ENCODE measurements around the gene LRRC28. TPM values are rescaled to one million over a fixed set of nuclear protein-coding genes. Genes with fewer than 3 reads are reported as not detected.

The LRRC28 gene
- polyA plus RNA-seq, 1 of the 3 experiments (the other 2 are of a cell fraction), result 15.2 TPM

DNA sequence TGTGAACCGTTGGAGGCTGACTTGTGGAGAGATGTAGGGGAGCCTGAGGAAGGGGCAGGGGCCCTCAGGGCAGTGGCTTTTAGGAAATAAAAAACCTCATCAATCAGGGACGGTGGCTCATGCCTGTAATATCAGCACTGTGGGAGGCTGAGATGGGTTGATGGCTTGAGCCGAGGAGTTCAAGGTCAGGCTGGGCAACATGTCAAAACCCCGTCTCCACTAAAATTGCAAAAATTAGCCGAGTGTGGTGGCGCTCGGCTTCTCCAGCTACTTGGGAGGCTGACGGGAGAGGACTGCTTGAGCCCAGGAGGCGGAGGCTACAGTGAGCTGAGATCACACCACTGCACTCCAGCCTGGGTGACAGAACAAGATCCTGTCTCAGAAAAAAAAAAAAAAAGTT lies 9.5 kb upstream of the LRRC28 start:
- Histone ChIP-seq H2AFZ (ENCODE audit: low read depth) (no peak overlapping the region), H3K9me3 (no peaks in the 10 kb centered on the region), H4K20me1 (ENCODE audit: insufficient read depth) (no peaks in the 10 kb centered on the region), H3K4me2 (no peak overlapping the region), H3K4me3 (ENCODE audit: low read depth in 2 of 2, low read length in 1 of 2) (no peak overlapping the region), H3K27ac (ENCODE audit: low read depth in 2 of 2, low read length in 1 of 2) (no peak overlapping the region), H3K9ac (no peak overlapping the region), H3K9me2 (no peaks in the 10 kb centered on the region), H3K27me3 (ENCODE audit: insufficient read depth) (no peaks in the 10 kb centered on the region), H3K4me1 (ENCODE audit: control insufficient read depth in 1 of 2, insufficient read depth in 2 of 2, low read depth in 1 of 2, low read length in 1 of 2) (no peaks in the 10 kb centered on the region), H3K79me2 (ENCODE audit: insufficient read depth) (no peaks in the 10 kb centered on the region), H3K36me3 (replicated peaks in 1 of 2; ENCODE audit: control insufficient read depth in 1 of 2, insufficient read depth in 2 of 2, low read length in 1 of 2) (peaks cover 0 to 3% of the 10 kb centered on the region in 2 experiments), H3F3A (replicated peaks; ENCODE audit: insufficient read depth) (no peaks in the 10 kb centered on the region)
- DNase-seq, result no peak
- WGBS (ENCODE audit: low lambda C conversion rate), result 92% methylated on average over 9 of the region's 9 CpGs
- ChIA-PET POLR2A (no interaction called here), CTCF (no interaction called here)
- no peak for TF ChIP-seq CHD2 (IDR thresholded peaks at IDR 0.05; ENCODE audit: low read length, partially characterized antibody)
- TF ChIP-seq, protein P1, sequence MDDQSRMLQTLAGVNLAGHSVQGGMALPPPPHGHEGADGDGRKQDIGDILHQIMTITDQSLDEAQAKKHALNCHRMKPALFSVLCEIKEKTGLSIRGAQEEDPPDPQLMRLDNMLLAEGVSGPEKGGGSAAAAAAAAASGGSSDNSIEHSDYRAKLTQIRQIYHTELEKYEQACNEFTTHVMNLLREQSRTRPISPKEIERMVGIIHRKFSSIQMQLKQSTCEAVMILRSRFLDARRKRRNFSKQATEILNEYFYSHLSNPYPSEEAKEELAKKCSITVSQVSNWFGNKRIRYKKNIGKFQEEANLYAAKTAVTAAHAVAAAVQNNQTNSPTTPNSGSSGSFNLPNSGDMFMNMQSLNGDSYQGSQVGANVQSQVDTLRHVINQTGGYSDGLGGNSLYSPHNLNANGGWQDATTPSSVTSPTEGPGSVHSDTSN (IDR thresholded peaks at IDR 0.05), result no peak
- no peak for TF ChIP-seq YY1 (IDR thresholded peaks at IDR 0.05; ENCODE audit: low read depth)
- TF ChIP-seq, protein P2, sequence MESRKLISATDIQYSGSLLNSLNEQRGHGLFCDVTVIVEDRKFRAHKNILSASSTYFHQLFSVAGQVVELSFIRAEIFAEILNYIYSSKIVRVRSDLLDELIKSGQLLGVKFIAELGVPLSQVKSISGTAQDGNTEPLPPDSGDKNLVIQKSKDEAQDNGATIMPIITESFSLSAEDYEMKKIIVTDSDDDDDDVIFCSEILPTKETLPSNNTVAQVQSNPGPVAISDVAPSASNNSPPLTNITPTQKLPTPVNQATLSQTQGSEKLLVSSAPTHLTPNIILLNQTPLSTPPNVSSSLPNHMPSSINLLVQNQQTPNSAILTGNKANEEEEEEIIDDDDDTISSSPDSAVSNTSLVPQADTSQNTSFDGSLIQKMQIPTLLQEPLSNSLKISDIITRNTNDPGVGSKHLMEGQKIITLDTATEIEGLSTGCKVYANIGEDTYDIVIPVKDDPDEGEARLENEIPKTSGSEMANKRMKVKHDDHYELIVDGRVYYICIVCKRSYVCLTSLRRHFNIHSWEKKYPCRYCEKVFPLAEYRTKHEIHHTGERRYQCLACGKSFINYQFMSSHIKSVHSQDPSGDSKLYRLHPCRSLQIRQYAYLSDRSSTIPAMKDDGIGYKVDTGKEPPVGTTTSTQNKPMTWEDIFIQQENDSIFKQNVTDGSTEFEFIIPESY (IDR thresholded peaks at IDR 0.05; ENCODE audit: borderline replicate concordance, low read depth), result no peak
- no peak for TF ChIP-seq TCF12 (IDR thresholded peaks at IDR 0.05)
- no peak for TF ChIP-seq TEAD4 (IDR thresholded peaks at IDR 0.05; ENCODE audit: borderline replicate concordance, insufficient read depth)
- no peak for TF ChIP-seq ELF1 (IDR thresholded peaks at IDR 0.05)
- TF ChIP-seq MEF2A (IDR thresholded peaks at IDR 0.05; ENCODE audit: borderline replicate concordance, low read depth), result no peak
- TF ChIP-seq TAF1 (IDR thresholded peaks at IDR 0.05; ENCODE audit: borderline replicate concordance, low read depth, low read length), result no peak
- TF ChIP-seq, protein P3, sequence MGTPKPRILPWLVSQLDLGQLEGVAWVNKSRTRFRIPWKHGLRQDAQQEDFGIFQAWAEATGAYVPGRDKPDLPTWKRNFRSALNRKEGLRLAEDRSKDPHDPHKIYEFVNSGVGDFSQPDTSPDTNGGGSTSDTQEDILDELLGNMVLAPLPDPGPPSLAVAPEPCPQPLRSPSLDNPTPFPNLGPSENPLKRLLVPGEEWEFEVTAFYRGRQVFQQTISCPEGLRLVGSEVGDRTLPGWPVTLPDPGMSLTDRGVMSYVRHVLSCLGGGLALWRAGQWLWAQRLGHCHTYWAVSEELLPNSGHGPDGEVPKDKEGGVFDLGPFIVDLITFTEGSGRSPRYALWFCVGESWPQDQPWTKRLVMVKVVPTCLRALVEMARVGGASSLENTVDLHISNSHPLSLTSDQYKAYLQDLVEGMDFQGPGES (IDR thresholded peaks at IDR 0.05; ENCODE audit: low read depth, low read length), result no peak

DNA sequence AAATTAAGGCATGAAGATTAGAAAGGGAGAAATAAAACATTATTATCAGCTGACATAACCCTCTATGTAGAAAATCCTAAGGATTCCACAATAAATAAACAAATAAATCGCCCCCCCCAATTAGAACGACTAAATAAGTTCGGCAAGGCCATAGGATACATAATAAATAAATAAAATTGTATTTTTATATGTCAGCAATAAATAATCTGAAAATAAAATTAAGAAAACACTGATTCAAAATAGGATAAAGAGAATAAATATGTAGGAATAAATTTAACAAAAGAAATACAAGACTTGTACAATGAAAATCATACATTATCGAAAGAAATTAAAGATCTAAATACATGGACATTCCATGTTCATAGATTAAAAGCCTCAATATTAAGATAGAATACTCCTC lies 7.0 kb upstream of the LRRC28 start:
- H3K4me2 ChIP-seq, result no peak overlapping the region
- no peak for DNase-seq
- CTCF ChIA-PET, result interaction anchor here (0.6 to 1.2 kb wide), 3 partner anchors 29 to 144 kb away, joined by 3 read pairs; partner anchors contain the start of gene SYNM
- no peaks in the 10 kb centered on the region for H3K9me3 ChIP-seq
- 88% methylated on average over 4 of the region's 4 CpGs for WGBS (ENCODE audit: low lambda C conversion rate)
- no peak overlapping the region for H2AFZ ChIP-seq (ENCODE audit: low read depth)
- peaks cover 0 to 3% of the 10 kb centered on the region in 2 experiments for H3K36me3 ChIP-seq (replicated peaks in 1 of 2; ENCODE audit: control insufficient read depth in 1 of 2, insufficient read depth in 2 of 2, low read length in 1 of 2)
- H3K79me2 ChIP-seq (ENCODE audit: insufficient read depth), result no peaks in the 10 kb centered on the region
- no peaks in the 10 kb centered on the region for H3K9me2 ChIP-seq
- H3K9ac ChIP-seq, result no peak overlapping the region
- no peaks in the 10 kb centered on the region for H3F3A ChIP-seq (replicated peaks; ENCODE audit: insufficient read depth)
- no peak for TF ChIP-seq TCF12 (IDR thresholded peaks at IDR 0.05)
- no peak for TF ChIP-seq CHD2 (IDR thresholded peaks at IDR 0.05; ENCODE audit: low read length, partially characterized antibody)
- TF ChIP-seq RXRA (IDR thresholded peaks at IDR 0.05; ENCODE audit: borderline replicate concordance, low read depth), result no peak
- TF ChIP-seq, protein P4, sequence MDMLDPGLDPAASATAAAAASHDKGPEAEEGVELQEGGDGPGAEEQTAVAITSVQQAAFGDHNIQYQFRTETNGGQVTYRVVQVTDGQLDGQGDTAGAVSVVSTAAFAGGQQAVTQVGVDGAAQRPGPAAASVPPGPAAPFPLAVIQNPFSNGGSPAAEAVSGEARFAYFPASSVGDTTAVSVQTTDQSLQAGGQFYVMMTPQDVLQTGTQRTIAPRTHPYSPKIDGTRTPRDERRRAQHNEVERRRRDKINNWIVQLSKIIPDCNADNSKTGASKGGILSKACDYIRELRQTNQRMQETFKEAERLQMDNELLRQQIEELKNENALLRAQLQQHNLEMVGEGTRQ (IDR thresholded peaks at IDR 0.05; ENCODE audit: borderline replicate concordance, low read depth, low read length), result no peak
- no peak for TF ChIP-seq TAF1 (IDR thresholded peaks at IDR 0.05; ENCODE audit: borderline replicate concordance, low read depth, low read length)
- TF ChIP-seq, protein P1 (IDR thresholded peaks at IDR 0.05), result no peak
- TF ChIP-seq FOXM1 (IDR thresholded peaks at IDR 0.05; ENCODE audit: low read depth), result no peak
- no peak for TF ChIP-seq GABPA (IDR thresholded peaks at IDR 0.05; ENCODE audit: low read depth)
- no peak for TF ChIP-seq FOSL2 (IDR thresholded peaks at IDR 0.05; ENCODE audit: borderline replicate concordance, low read depth)
- TF ChIP-seq GATA2 (CRISPR knock-in tag; IDR thresholded peaks at IDR 0.05), result no peak
- TF ChIP-seq YY1 (IDR thresholded peaks at IDR 0.05; ENCODE audit: low read depth), result no peak
- TF ChIP-seq RCOR1 (IDR thresholded peaks at IDR 0.05; ENCODE audit: low read length), result no peak
- no peak for TF ChIP-seq FOXJ3 (CRISPR knock-in tag; IDR thresholded peaks at IDR 0.05)
- no peak for TF ChIP-seq POLR2AphosphoS5 (IDR thresholded peaks at IDR 0.05; ENCODE audit: low read depth, low read length)
- TF ChIP-seq EZH2phosphoT487 (IDR thresholded peaks at IDR 0.05; ENCODE audit: borderline replicate concordance, low read depth), result no peak
- TF ChIP-seq NRF1 (IDR thresholded peaks at IDR 0.05; ENCODE audit: low read depth, low read length), result no peak
- TF ChIP-seq MEF2A (IDR thresholded peaks at IDR 0.05; ENCODE audit: borderline replicate concordance, low read depth), result no peak
- no peak overlapping the region for H3K27ac ChIP-seq (ENCODE audit: low read depth in 2 of 2, low read length in 1 of 2)
- H3K27me3 ChIP-seq (ENCODE audit: insufficient read depth), result no peaks in the 10 kb centered on the region
- H3K4me3 ChIP-seq (ENCODE audit: low read depth in 2 of 2, low read length in 1 of 2), result no peak overlapping the region
- H3K4me1 ChIP-seq (ENCODE audit: control insufficient read depth in 1 of 2, insufficient read depth in 2 of 2, low read depth in 1 of 2, low read length in 1 of 2), result no peaks in the 10 kb centered on the region
- no peaks in the 10 kb centered on the region for H4K20me1 ChIP-seq (ENCODE audit: insufficient read depth)
- POLR2A ChIA-PET, result no interaction called here
